ENCODE measurements around the gene MYT1.

The MYT1 gene

GRCh38 chr20:64166721-64167615, 2.7 kb downstream of the MYT1 start:
- Histone ChIP-seq H3K27ac (ENCODE audit: low read depth, low read length, poor library complexity, severe bottlenecking) (no peak overlapping the region), H3K9me3 (ENCODE audit: low read length) (no peaks in the 10 kb centered on the region), H2AFZ (ENCODE audit: low read length) (no peak overlapping the region), H3F3A (ENCODE audit: insufficient read depth, low read length) (no peaks in the 10 kb centered on the region), H3K79me2 (ENCODE audit: insufficient read depth, low read length) (no peaks in the 10 kb centered on the region), H3K4me1 (ENCODE audit: insufficient read depth, low read length, severe bottlenecking) (no peaks in the 10 kb centered on the region), H4K20me1 (ENCODE audit: insufficient read depth, low read length) (no peaks in the 10 kb centered on the region), H3K4me2 (ENCODE audit: low read length) (no peak overlapping the region), H3K9ac (ENCODE audit: low read length) (no peak overlapping the region), H3K36me3 (ENCODE audit: insufficient read depth, low read length) (no peaks in the 10 kb centered on the region), H3K27me3 (ENCODE audit: insufficient read depth, low read length) (peaks cover 13% of the 10 kb centered on the region; the same call in 1 of the 2 replicates), H3K9me2 (ENCODE audit: low read depth, low read length) (no peaks in the 10 kb centered on the region), H3K4me3 (ENCODE audit: low read depth, low read length, poor library complexity, severe bottlenecking) (no peak overlapping the region)
- TF ChIP-seq EZH2 (IDR thresholded peaks at IDR 0.05; ENCODE audit: borderline replicate concordance, low read length), result no peak
- TF ChIP-seq, protein P1, sequence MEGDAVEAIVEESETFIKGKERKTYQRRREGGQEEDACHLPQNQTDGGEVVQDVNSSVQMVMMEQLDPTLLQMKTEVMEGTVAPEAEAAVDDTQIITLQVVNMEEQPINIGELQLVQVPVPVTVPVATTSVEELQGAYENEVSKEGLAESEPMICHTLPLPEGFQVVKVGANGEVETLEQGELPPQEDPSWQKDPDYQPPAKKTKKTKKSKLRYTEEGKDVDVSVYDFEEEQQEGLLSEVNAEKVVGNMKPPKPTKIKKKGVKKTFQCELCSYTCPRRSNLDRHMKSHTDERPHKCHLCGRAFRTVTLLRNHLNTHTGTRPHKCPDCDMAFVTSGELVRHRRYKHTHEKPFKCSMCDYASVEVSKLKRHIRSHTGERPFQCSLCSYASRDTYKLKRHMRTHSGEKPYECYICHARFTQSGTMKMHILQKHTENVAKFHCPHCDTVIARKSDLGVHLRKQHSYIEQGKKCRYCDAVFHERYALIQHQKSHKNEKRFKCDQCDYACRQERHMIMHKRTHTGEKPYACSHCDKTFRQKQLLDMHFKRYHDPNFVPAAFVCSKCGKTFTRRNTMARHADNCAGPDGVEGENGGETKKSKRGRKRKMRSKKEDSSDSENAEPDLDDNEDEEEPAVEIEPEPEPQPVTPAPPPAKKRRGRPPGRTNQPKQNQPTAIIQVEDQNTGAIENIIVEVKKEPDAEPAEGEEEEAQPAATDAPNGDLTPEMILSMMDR (IDR thresholded peaks at IDR 0.05; ENCODE audit: low read length), result no peak

DNA sequence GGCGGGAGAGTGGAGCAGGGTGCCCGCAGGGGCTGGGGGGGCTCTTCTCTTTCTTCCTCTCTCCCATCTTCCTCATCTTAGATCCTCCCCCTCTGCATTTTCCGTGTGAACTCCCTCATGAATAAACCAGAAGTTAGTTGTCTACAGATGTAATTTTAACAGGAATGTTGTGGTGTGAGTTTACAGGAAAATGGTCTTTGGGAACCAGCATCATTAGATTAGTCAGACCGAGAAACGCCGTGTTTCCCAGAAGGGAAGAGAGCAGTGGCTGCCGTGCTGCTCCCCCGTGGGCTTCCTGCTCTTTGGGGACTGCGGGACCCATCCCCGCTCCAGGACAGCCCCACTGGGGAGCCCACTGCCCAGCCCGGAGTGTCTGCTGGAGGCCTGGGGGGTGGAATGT, 3.4 kb downstream of the MYT1 start:
- Histone ChIP-seq H3K4me1 (ENCODE audit: insufficient read depth, low read length, severe bottlenecking) (no peaks in the 10 kb centered on the region), H3K4me3 (ENCODE audit: low read depth, low read length, poor library complexity, severe bottlenecking) (no peak overlapping the region), H3K79me2 (ENCODE audit: insufficient read depth, low read length) (no peaks in the 10 kb centered on the region), H3K27me3 (ENCODE audit: insufficient read depth, low read length) (peaks cover 13% of the 10 kb centered on the region; the same call in 1 of the 2 replicates), H3K9me3 (ENCODE audit: low read length) (no peaks in the 10 kb centered on the region), H3K27ac (ENCODE audit: low read depth, low read length, poor library complexity, severe bottlenecking) (no peak overlapping the region), H4K20me1 (ENCODE audit: insufficient read depth, low read length) (no peaks in the 10 kb centered on the region), H2AFZ (ENCODE audit: low read length) (no peak overlapping the region), H3K36me3 (ENCODE audit: insufficient read depth, low read length) (no peaks in the 10 kb centered on the region), H3K9ac (ENCODE audit: low read length) (no peak overlapping the region), H3K4me2 (ENCODE audit: low read length) (no peak overlapping the region), H3F3A (ENCODE audit: insufficient read depth, low read length) (no peaks in the 10 kb centered on the region), H3K9me2 (ENCODE audit: low read depth, low read length) (no peaks in the 10 kb centered on the region)
- no peak for TF ChIP-seq EZH2 (IDR thresholded peaks at IDR 0.05; ENCODE audit: borderline replicate concordance, low read length)
- TF ChIP-seq, protein P1 (IDR thresholded peaks at IDR 0.05; ENCODE audit: low read length), result no peak

DNA sequence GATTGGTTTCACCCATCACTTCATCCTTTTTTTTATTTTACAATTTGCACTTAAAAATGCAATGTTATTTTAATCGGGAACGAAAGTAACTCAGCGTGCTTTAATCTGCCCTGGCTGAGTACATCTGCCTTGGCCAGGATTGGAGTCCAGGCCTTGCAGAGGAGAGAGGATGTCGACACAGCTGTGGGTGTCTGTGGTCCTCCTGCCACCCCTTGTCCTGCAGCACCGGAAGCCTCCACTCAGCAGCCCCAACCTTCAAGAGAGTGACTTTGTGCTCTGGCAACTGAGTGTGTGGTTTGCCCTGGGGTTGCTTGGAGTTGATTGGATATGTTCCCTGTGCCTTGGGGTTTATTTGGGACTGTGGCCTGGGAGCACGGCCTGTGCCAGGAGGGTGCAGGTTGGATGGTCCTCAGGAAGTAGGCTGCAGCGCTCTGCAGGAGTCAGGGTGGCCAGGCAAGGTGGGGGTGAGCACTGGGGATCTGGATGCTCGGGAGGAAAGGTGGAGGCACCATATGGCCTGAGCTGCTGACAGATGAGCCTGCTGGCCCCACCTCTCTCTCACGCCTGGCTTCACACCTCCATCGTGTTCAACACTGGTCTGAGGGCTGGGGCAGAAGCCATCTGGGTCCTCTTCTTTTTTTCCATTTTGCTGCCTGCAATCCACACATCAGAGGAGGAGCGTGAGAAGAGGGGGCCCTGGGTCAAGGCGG, 4.3 kb downstream of the MYT1 start:
- Histone ChIP-seq H3K9ac (ENCODE audit: low read length) (no peak overlapping the region), H2AFZ (ENCODE audit: low read length) (no peak overlapping the region), H3K9me3 (ENCODE audit: low read length) (no peaks in the 10 kb centered on the region), H3K27me3 (ENCODE audit: insufficient read depth, low read length) (peaks cover 13% of the 10 kb centered on the region; the same call in 1 of the 2 replicates), H3K4me1 (ENCODE audit: insufficient read depth, low read length, severe bottlenecking) (no peaks in the 10 kb centered on the region), H4K20me1 (ENCODE audit: insufficient read depth, low read length) (no peaks in the 10 kb centered on the region), H3F3A (ENCODE audit: insufficient read depth, low read length) (no peaks in the 10 kb centered on the region), H3K9me2 (ENCODE audit: low read depth, low read length) (no peaks in the 10 kb centered on the region), H3K4me2 (ENCODE audit: low read length) (no peak overlapping the region), H3K27ac (ENCODE audit: low read depth, low read length, poor library complexity, severe bottlenecking) (no peak overlapping the region), H3K36me3 (ENCODE audit: insufficient read depth, low read length) (no peaks in the 10 kb centered on the region), H3K79me2 (ENCODE audit: insufficient read depth, low read length) (no peaks in the 10 kb centered on the region), H3K4me3 (ENCODE audit: low read depth, low read length, poor library complexity, severe bottlenecking) (no peak overlapping the region)
- TF ChIP-seq, protein P1 (IDR thresholded peaks at IDR 0.05; ENCODE audit: low read length), result no peak
- no peak for TF ChIP-seq EZH2 (IDR thresholded peaks at IDR 0.05; ENCODE audit: borderline replicate concordance, low read length)

All from OCI-LY1 (cell line).